Measurements from ENCODE around the gene OXT.

OXT gene

DNA sequence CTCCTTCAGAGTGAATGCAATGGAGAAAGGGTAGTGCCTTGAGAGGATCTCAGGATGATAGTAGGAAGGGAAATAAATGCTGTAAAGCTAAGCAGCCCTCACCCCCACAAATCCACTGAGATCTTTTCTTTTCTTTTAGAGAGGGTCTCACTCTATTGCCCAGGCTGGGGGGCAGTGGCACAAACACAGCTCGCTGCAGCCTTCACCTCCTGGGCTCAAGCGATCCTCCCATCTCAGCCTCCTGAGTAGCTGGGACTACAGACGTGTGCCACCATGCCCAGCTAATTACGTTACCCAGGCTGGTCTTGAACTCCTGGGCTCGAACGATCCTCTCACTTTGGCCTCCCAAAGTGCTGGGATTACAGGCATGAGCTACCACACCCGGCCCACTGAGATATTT lies 29.1 kb downstream of the OXT start:
- no peak overlapping the region for H3K27ac ChIP-seq (replicated peaks)
- TF ChIP-seq, protein P1, sequence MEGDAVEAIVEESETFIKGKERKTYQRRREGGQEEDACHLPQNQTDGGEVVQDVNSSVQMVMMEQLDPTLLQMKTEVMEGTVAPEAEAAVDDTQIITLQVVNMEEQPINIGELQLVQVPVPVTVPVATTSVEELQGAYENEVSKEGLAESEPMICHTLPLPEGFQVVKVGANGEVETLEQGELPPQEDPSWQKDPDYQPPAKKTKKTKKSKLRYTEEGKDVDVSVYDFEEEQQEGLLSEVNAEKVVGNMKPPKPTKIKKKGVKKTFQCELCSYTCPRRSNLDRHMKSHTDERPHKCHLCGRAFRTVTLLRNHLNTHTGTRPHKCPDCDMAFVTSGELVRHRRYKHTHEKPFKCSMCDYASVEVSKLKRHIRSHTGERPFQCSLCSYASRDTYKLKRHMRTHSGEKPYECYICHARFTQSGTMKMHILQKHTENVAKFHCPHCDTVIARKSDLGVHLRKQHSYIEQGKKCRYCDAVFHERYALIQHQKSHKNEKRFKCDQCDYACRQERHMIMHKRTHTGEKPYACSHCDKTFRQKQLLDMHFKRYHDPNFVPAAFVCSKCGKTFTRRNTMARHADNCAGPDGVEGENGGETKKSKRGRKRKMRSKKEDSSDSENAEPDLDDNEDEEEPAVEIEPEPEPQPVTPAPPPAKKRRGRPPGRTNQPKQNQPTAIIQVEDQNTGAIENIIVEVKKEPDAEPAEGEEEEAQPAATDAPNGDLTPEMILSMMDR (IDR thresholded peaks at IDR 0.05; ENCODE audit: insufficient read depth, low read length): no peak
- TF ChIP-seq SPI1 (IDR thresholded peaks at IDR 0.05; ENCODE audit: borderline replicate concordance, low read depth) (no peak), POLR2AphosphoS5 (IDR thresholded peaks at IDR 0.05; ENCODE audit: low read depth) (no peak), GABPA (IDR thresholded peaks at IDR 0.05; ENCODE audit: low read depth) (no peak)
- TF ChIP-seq, protein P2, sequence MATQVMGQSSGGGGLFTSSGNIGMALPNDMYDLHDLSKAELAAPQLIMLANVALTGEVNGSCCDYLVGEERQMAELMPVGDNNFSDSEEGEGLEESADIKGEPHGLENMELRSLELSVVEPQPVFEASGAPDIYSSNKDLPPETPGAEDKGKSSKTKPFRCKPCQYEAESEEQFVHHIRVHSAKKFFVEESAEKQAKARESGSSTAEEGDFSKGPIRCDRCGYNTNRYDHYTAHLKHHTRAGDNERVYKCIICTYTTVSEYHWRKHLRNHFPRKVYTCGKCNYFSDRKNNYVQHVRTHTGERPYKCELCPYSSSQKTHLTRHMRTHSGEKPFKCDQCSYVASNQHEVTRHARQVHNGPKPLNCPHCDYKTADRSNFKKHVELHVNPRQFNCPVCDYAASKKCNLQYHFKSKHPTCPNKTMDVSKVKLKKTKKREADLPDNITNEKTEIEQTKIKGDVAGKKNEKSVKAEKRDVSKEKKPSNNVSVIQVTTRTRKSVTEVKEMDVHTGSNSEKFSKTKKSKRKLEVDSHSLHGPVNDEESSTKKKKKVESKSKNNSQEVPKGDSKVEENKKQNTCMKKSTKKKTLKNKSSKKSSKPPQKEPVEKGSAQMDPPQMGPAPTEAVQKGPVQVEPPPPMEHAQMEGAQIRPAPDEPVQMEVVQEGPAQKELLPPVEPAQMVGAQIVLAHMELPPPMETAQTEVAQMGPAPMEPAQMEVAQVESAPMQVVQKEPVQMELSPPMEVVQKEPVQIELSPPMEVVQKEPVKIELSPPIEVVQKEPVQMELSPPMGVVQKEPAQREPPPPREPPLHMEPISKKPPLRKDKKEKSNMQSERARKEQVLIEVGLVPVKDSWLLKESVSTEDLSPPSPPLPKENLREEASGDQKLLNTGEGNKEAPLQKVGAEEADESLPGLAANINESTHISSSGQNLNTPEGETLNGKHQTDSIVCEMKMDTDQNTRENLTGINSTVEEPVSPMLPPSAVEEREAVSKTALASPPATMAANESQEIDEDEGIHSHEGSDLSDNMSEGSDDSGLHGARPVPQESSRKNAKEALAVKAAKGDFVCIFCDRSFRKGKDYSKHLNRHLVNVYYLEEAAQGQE (IDR thresholded peaks at IDR 0.05; ENCODE audit: insufficient replicate concordance, low read depth): no peak
- H3K27me3 ChIP-seq (ENCODE audit: insufficient read depth, poor library complexity, severe bottlenecking): no peaks in the 10 kb centered on the region
- no peak for DNase-seq (ENCODE audit: low read depth in 1 of 2, low spot score in 1 of 2)
- no peak overlapping the region for H3K4me3 ChIP-seq (replicated peaks; ENCODE audit: insufficient read depth, low read length)

DNA sequence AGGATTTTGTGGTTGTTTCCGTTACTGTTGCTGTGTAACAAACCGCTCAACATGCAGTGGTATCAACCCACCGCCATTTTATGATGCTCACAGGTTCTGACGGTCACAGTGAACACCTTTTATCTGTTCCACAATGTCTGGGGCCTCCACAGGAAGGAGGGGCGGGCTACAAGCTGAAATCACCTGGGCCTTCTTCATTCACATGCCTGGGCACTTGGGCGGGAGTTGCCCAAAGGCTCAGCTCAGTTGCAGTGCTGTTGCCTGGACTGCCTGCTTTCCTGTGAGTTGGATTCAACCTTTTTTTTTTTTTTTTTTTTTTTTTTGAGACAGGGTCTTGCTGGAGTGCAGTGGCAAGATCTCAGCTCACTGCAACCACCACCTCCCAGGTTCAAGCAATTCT lies 29.8 kb downstream of the OXT start:
- H3K27me3 ChIP-seq (ENCODE audit: insufficient read depth, poor library complexity, severe bottlenecking): no peaks in the 10 kb centered on the region
- H3K27ac ChIP-seq (replicated peaks): no peak overlapping the region
- H3K4me3 ChIP-seq (replicated peaks; ENCODE audit: insufficient read depth, low read length): no peak overlapping the region
- no peak for DNase-seq (ENCODE audit: low read depth in 1 of 2, low spot score in 1 of 2)
- no peak for TF ChIP-seq SPI1 (IDR thresholded peaks at IDR 0.05; ENCODE audit: borderline replicate concordance, low read depth)
- no peak for TF ChIP-seq POLR2AphosphoS5 (IDR thresholded peaks at IDR 0.05; ENCODE audit: low read depth)
- TF ChIP-seq, protein P1 (IDR thresholded peaks at IDR 0.05; ENCODE audit: insufficient read depth, low read length): no peak

DNA sequence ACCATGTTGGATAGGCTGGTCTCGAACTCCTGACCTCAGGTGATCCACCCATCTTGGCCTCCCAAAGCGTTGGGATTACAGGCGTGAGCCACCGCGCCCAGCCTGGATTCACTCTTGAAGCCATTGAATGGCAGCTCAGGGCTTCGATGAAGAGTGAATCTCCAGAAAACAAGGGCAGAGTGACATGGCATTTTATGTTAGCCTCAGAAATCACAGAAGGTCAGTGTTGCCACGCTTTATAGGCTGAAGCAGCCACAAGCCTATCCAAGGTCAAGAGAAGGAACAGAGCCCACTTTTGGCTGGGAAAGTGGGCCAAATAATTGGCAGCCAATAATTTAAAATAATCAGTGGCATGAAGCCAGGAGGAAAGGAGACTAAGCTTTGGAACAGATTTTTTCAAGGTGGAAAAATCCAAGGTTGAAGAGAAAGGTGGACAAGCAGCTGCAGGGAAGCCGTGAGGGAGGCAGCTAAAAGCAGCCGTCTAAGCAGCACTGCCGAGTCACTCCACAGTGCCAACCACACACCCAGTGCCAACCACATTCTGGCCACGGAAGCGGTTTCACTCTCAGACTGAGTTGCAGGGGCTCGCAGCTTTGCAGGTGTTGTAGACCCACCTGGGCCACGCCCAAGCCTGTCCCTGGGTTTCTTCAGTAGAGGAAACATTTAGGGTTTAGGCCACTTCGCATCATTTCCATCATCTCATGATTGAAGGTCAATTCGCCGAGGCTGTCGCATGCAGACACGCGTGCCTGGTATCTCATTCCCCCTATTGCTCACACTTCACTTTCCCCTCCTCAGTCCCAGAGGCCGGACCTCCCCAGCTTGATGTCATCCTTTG lies 30.5 kb downstream of the OXT start:
- Histone ChIP-seq H3K4me3 (replicated peaks; ENCODE audit: insufficient read depth, low read length) (no peak overlapping the region), H3K27me3 (ENCODE audit: insufficient read depth, poor library complexity, severe bottlenecking) (no peaks in the 10 kb centered on the region), H3K27ac (replicated peaks) (no peak overlapping the region)
- TF ChIP-seq SPI1 (IDR thresholded peaks at IDR 0.05; ENCODE audit: borderline replicate concordance, low read depth): no peak
- peak; percentile 21; the same call in 1 of the 2 replicates for TF ChIP-seq POLR2AphosphoS5 (IDR thresholded peaks at IDR 0.05; ENCODE audit: low read depth)
- peak in 1 of 2 experiments; percentile 57 for DNase-seq (ENCODE audit: low read depth in 1 of 2, low spot score in 1 of 2)

DNA sequence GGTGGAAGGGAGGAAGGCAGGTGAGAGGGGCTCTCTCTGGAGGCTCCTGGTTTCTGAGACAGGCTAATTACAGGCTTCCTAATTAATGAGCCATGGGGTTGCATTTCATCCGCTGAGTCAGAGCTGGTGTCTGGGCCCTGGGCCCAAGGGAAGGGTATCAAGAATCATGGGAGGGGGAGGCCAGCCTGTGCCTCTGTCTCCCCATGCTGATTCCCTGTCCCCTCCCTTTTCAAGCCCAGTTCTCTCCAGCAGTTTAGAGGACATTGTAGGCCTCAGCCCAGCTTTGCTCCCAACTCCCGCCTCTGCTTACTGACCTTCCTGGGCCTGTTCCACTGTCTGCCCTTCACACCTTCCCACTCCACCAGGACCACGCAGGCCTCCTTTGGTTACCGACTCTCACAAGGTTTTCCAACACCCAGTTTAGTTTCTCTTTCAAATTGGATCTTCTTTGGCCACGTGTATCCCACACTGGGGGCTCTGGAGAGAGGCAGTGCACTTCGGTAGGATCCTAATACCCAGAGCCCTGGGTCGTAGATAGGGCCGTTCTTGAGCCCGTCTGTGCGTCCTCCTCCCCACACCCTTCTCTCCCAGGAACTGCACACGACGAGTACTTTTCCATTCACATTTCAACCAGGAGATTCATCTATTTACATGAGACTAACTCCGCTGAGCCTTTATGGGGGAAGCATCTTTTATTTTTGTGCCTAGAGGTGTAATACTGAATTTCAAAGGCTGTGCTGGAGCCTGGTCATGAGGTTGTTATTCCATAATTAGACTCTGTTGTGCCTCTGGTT lies 31.4 kb downstream of the OXT start:
- no peak overlapping the region for H3K4me3 ChIP-seq (replicated peaks; ENCODE audit: insufficient read depth, low read length)
- H3K27me3 ChIP-seq (ENCODE audit: insufficient read depth, poor library complexity, severe bottlenecking): no peaks in the 10 kb centered on the region
- no peak for DNase-seq (ENCODE audit: low read depth in 1 of 2, low spot score in 1 of 2)
- TF ChIP-seq SPI1 (IDR thresholded peaks at IDR 0.05; ENCODE audit: borderline replicate concordance, low read depth): no peak
- TF ChIP-seq POLR2AphosphoS5 (IDR thresholded peaks at IDR 0.05; ENCODE audit: low read depth): no peak
- no peak for TF ChIP-seq GABPA (IDR thresholded peaks at IDR 0.05; ENCODE audit: low read depth)
- TF ChIP-seq, protein P1 (IDR thresholded peaks at IDR 0.05; ENCODE audit: insufficient read depth, low read length): no peak
- TF ChIP-seq, protein P2 (IDR thresholded peaks at IDR 0.05; ENCODE audit: insufficient replicate concordance, low read depth): no peak
- H3K27ac ChIP-seq (replicated peaks): no peak overlapping the region
